ENCODE results near the gene INPP4A.

GRCh38 chr2:98643496-98644100 is 198.9 kb downstream of the INPP4A start:
- TF ChIP-seq POLR2AphosphoS5 (IDR thresholded peaks at IDR 0.05; ENCODE audit: borderline replicate concordance, low read depth, low read length) (no peak), EZH2 (IDR thresholded peaks at IDR 0.05) (no peak), FOXP2 (optimal IDR thresholded peaks at IDR 0.05; ENCODE audit: control extremely low read depth, extremely low read length, insufficient read depth) (no peak)
